ENCODE results near the gene TBC1D1.

GRCh38 chr4:38086849-38087226 lies 196.0 kb downstream of the TBC1D1 start:
- TF ChIP-seq CTCF (IDR thresholded peaks at IDR 0.05; ENCODE audit: low read depth, low read length, poor library complexity, severe bottlenecking) = no peak
- TF ChIP-seq EZH2phosphoT487 (IDR thresholded peaks at IDR 0.05; ENCODE audit: borderline replicate concordance, low read length) = no peak

Data from DOHH2 (cell line).